Neutrophil (primary cell): Measurements from ENCODE around the gene LONP2.

Source experiments
- H3K27ac ChIP-seq: fragments of 200-600 bp; sonication (generic); 2 replicates; pipeline ENCODE4 v1.5.1; 2016; ENCODE audit warnings: mild to moderate bottlenecking, moderate library complexity
- H3K27me3 ChIP-seq: fragments of 200-600 bp; sonication (generic); 2 replicates; pipeline ENCODE4 v1.6.0; 2016; ENCODE audit warnings: mild to moderate bottlenecking
- H3K36me3 ChIP-seq: fragments of 200-600 bp; sonication (generic); 2 replicates; pipeline ENCODE4 v1.5.1; 2017
- H3K4me1 ChIP-seq, 2 experiments: fragments of 200-600 bp in 1 of 2; sonication (generic) in 1 of 2; 1 replicate in 1 of 2; 2 replicates in 1 of 2; pipeline versions ENCODE4 v1.5.1 to v1.6.1; 2013 to 2016; ENCODE audit warnings: low read depth in 1 of 2, low read length in 1 of 2, mild to moderate bottlenecking in 1 of 2, moderate library complexity in 1 of 2; ENCODE audit not compliant: control insufficient read depth in 1 of 2, insufficient read depth in 1 of 2
- H3K4me3 ChIP-seq, 2 experiments: fragments of 200-600 bp in 1 of 2; sonication (generic) in 1 of 2; 1 replicate in 1 of 2; 2 replicates in 1 of 2; pipeline ENCODE4 v1.5.1; 2013 to 2016; ENCODE audit warnings: low read depth in 1 of 2, low read length in 1 of 2, mild to moderate bottlenecking in 1 of 2, moderate library complexity in 1 of 2
- H3K9me3 ChIP-seq: fragments of 200-600 bp; sonication (generic); 2 replicates; pipeline ENCODE4 v1.5.1; 2016
- TF ChIP-seq, protein P1 (sequence below): fragments of 200-600 bp; sonication (generic); IDR thresholded peaks from 2 replicates; pipeline ENCODE4 v1.5.1; 2016; ENCODE audit warnings: antibody characterized with exemption

The LONP2 gene

DNA sequence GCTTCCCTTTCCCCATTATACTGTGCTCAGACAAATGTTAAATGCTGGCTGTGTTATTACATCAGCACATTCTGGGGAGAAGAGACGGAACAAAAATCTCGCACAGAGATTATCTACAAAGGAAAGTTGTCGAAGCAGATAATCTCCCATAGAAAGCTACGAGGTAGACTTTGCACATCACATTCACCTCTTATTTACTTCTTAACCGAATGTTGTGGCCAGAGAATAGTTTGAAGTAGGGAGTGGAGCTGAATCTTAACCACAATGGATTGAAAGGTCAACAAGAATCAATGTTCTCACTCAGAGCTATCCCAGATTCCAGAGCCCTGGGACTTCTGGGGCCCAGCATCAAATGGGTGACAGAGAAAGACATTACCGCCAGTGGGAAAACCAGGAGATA, 28.4 kb upstream of the LONP2 start:
- H3K4me1 ChIP-seq = no peaks in the 10 kb centered on the region
- no peaks in the 10 kb centered on the region for H3K27me3 ChIP-seq
- no peaks in the 10 kb centered on the region for H3K9me3 ChIP-seq
- no peaks in the 10 kb centered on the region for H3K36me3 ChIP-seq
- no peak overlapping the region for H3K27ac ChIP-seq
- TF ChIP-seq, protein P1, sequence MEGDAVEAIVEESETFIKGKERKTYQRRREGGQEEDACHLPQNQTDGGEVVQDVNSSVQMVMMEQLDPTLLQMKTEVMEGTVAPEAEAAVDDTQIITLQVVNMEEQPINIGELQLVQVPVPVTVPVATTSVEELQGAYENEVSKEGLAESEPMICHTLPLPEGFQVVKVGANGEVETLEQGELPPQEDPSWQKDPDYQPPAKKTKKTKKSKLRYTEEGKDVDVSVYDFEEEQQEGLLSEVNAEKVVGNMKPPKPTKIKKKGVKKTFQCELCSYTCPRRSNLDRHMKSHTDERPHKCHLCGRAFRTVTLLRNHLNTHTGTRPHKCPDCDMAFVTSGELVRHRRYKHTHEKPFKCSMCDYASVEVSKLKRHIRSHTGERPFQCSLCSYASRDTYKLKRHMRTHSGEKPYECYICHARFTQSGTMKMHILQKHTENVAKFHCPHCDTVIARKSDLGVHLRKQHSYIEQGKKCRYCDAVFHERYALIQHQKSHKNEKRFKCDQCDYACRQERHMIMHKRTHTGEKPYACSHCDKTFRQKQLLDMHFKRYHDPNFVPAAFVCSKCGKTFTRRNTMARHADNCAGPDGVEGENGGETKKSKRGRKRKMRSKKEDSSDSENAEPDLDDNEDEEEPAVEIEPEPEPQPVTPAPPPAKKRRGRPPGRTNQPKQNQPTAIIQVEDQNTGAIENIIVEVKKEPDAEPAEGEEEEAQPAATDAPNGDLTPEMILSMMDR = no peak
- H3K4me3 ChIP-seq = no peak overlapping the region

DNA sequence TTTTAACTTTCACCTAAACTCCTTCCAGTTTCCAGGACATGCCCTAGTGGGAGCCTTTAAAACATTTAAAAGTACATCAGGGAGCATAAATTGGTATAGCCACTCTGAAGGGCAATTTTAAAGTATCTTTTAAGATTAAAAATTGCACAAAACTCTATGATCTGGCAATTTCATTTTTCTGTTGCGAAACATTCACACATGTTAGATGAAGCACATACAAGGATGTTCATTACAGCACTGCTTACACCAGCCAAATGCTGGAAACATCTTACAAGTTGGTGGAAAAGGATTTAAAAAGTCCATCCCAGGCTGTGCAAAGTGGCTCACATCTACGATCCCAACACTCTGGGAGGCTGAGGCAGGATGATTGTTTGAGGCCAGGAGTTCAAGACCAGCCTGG, 26.4 kb upstream of the LONP2 start:
- no peak overlapping the region for H3K4me3 ChIP-seq
- no peaks in the 10 kb centered on the region for H3K4me1 ChIP-seq
- no peaks in the 10 kb centered on the region for H3K36me3 ChIP-seq
- no peaks in the 10 kb centered on the region for H3K9me3 ChIP-seq
- H3K27me3 ChIP-seq = no peaks in the 10 kb centered on the region
- H3K27ac ChIP-seq = no peak overlapping the region
- TF ChIP-seq, protein P1 = no peak

DNA sequence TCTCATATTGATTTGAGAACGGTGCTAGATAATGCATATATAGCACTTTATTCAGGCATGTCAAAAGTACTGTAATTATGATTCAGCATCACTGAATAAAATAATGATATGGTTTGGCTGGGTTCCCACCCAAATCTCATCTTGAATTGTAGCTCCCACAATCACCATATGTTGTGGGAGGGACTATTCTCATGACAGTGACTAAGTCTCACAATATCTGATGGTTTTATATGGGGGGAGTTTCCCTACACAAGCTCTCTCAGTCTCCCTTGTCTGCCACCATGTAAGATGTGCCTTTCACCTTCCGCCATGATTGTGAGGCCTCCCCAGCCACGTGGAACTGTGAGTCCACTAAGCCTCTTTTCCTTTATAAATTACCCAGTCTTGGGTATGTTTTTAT, 25.6 kb upstream of the LONP2 start:
- Histone ChIP-seq H3K4me1 (no peaks in the 10 kb centered on the region), H3K27ac (no peak overlapping the region), H3K36me3 (no peaks in the 10 kb centered on the region), H3K27me3 (no peaks in the 10 kb centered on the region), H3K4me3 (no peak overlapping the region), H3K9me3 (no peaks in the 10 kb centered on the region)
- TF ChIP-seq, protein P1 = no peak

DNA sequence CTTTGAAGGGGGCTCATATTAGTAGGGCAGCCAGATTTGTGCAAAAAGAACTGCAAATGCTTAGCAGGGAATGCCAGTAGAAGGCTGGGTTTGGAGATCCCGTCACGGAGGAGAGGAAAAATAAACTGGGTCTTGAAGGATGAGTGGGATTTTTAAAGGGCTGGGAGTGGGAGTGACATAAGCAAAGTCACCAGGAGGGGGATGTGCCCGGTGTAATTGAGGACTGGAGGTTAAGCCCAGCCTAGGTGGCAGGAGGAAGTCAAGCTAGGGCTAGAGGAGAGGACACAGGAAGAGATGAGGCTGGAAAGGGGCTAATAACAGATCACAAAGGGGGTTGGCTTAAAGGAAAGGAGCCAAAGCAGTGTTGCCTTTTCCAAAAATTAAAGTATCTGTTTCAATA, 23.2 kb upstream of the LONP2 start:
- no peak overlapping the region for H3K27ac ChIP-seq
- TF ChIP-seq, protein P1 = no peak
- H3K4me3 ChIP-seq = no peak overlapping the region
- H3K27me3 ChIP-seq = no peaks in the 10 kb centered on the region
- no peaks in the 10 kb centered on the region for H3K36me3 ChIP-seq
- H3K9me3 ChIP-seq = no peaks in the 10 kb centered on the region
- no peaks in the 10 kb centered on the region for H3K4me1 ChIP-seq

DNA sequence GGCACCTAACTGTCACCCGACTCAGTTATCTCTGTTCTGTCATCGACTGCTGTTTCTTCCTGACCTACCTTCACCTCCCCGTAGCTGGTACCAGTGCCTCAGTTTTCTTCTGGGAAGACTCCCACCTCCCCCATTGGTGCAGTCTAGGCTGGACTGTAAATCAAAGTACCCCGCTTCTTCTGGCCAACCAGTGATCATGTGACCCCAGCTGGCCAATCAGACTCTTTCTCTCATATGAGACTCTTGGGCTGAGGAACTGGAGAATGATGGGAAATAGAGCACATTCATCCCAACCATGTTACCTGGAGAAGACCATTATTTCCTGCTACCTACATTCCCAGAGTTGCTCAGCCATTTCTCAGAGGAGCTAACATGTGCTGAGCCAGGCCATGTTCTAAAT, 20.6 kb upstream of the LONP2 start:
- Histone ChIP-seq H3K9me3 (no peaks in the 10 kb centered on the region), H3K36me3 (no peaks in the 10 kb centered on the region), H3K27me3 (no peaks in the 10 kb centered on the region), H3K27ac (no peak overlapping the region), H3K4me1 (no peaks in the 10 kb centered on the region), H3K4me3 (no peak overlapping the region)
- TF ChIP-seq, protein P1 = no peak

DNA sequence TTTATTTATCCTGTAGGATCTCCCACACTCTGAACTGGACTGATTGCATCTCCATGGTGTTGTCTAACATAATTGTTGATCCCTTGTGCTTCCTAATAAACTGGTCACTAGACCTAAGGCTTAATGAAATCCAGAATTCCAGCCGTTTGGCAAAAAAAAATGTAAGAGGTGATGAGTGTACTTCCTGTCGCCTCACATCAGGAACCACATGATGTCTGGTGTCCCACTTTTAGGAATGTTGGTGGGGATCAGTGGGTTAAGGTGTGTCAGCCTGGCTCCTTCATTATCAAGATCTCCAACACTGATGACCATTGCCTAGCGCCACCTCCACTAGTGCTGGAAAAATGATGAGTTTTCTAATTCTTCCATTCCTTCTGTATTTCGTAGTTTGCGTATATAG, 18.6 kb upstream of the LONP2 start:
- no peaks in the 10 kb centered on the region for H3K4me1 ChIP-seq
- H3K27ac ChIP-seq = no peak overlapping the region
- no peaks in the 10 kb centered on the region for H3K27me3 ChIP-seq
- H3K9me3 ChIP-seq = no peaks in the 10 kb centered on the region
- H3K36me3 ChIP-seq = no peaks in the 10 kb centered on the region
- TF ChIP-seq, protein P1 = no peak
- H3K4me3 ChIP-seq = no peak overlapping the region
